Activated CD4-positive, alpha-beta T cell treated with anti-CD3 and anti-CD28 coated beads, Interleukin-2, amount 50 U/mL, for 24 hours (primary cell): Measurements from ENCODE around the gene WDR11.

Source experiments
- DNase-seq, 2 donors: peaks; one replicate each; pipeline ENCODE4 v3.0.0-alpha.2; 2020; ENCODE audit warnings: low read depth in 1 of 2, low spot score in 1 of 2

WDR11 gene, protein sequence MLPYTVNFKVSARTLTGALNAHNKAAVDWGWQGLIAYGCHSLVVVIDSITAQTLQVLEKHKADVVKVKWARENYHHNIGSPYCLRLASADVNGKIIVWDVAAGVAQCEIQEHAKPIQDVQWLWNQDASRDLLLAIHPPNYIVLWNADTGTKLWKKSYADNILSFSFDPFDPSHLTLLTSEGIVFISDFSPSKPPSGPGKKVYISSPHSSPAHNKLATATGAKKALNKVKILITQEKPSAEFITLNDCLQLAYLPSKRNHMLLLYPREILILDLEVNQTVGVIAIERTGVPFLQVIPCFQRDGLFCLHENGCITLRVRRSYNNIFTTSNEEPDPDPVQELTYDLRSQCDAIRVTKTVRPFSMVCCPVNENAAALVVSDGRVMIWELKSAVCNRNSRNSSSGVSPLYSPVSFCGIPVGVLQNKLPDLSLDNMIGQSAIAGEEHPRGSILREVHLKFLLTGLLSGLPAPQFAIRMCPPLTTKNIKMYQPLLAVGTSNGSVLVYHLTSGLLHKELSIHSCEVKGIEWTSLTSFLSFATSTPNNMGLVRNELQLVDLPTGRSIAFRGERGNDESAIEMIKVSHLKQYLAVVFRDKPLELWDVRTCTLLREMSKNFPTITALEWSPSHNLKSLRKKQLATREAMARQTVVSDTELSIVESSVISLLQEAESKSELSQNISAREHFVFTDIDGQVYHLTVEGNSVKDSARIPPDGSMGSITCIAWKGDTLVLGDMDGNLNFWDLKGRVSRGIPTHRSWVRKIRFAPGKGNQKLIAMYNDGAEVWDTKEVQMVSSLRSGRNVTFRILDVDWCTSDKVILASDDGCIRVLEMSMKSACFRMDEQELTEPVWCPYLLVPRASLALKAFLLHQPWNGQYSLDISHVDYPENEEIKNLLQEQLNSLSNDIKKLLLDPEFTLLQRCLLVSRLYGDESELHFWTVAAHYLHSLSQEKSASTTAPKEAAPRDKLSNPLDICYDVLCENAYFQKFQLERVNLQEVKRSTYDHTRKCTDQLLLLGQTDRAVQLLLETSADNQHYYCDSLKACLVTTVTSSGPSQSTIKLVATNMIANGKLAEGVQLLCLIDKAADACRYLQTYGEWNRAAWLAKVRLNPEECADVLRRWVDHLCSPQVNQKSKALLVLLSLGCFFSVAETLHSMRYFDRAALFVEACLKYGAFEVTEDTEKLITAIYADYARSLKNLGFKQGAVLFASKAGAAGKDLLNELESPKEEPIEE

DNA sequence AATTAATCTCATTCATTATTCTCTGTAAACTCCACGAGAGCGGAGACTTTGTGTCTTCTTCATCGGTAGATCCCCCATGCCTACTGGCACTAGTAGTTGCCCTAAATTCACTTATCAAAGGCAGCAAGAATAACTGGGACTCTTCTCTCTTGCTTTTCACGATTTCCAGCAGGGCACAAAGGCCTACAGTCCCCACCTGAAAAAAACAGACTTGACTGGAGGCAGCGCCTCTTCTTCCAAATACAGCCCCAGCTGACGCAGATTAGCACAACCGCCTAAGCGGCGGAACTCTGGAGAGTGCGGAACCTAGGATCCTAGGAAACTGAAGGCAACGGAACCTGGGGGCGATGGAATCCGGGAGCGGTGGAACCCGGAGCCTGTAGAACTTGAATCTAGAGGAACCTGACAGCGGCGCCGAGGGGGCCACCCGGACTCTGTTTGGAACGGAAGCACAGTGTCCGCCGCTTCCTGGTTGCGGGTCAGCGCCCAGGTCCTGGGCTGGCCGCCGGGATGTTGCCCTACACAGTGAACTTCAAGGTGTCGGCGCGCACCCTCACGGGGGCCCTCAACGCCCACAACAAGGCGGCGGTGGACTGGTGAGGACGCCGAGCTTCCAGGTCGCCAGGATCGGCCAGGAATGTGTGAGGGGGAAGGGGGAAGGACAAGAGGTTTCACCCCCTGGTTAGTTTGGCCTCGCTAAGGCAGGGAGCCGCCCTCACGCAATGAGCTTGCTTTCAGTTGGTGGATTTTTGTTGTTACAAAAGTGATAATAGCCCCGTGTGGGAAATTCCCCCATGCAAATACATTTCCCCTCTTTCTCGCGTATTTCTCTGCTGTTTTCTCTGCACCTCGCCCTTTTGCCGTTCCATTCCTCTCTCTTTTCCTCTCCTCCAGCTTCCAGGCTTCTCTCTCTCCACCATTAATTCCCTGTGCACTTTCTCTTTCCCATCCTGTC, at the start of gene WDR11:
WDR11 (plus strand) TSS at position 452 of the 955 bp plus-strand sequence; CDS start at position 511, 59 bp downstream.
- DNase-seq = peak; percentile 59 to 70

- DNase-seq = no peak
Observed at GRCh38 chr10:120802935-120803334, 48.2 kb upstream of the WDR11 start.

- no peak for DNase-seq
Observed at GRCh38 chr10:120803972-120804371, 47.2 kb upstream of the WDR11 start.

GRCh38 chr10:120805014-120805812, 45.9 kb upstream of the WDR11 start:
- DNase-seq = no peak

DNA sequence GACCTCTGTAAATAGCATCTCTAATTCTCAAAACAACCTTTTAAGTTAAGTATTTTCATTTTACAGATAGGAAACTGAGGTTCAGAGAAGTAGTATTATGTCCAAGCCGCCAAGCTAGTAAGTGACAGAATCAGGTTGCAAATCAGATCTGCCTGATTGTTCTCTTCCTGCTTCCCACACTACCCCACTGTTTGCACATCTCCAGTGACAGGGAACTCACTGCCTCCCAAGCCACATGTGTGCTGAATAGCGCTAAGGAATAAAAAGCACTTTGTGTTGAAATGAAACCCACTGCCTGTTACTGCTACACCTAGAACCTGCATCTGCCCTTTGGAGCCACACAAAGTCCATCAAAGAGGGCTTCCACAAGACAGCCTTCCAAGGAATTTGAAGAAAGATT, 45.1 kb upstream of the WDR11 start:
- no peak for DNase-seq

DNA sequence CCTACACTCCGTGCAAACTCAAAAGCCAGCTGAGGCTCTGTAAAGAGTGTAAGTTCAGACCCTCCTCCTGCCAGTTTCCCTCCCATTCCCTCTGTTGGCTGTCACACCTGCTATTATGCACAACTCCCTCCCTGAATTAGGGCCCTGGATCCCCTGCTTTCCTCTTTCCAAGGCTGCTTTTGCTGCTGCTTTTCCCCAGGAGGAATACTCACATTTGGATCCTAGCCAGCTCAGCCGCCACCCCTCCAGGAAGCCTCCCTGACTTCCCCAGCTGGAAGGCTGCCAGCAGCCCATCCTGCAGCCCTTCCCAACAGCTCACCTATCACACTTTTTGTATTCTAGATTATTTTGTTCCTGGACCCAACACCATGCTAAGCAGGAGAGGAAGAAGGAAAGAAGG, 40.9 kb upstream of the WDR11 start:
- DNase-seq = no peak

- no peak for DNase-seq
Observed at GRCh38 chr10:120813085-120813484, 38.1 kb upstream of the WDR11 start.

GRCh38 chr10:120818301-120818700, 32.9 kb upstream of the WDR11 start:
- no peak for DNase-seq

- DNase-seq = no peak
Observed at GRCh38 chr10:120819366-120819765, 31.8 kb upstream of the WDR11 start.

- DNase-seq = no peak
Observed at GRCh38 chr10:120823266-120823665, 27.9 kb upstream of the WDR11 start.

- no peak for DNase-seq
Observed at GRCh38 chr10:120824881-120825309, 26.3 kb upstream of the WDR11 start.

GRCh38 chr10:120825878-120826769, 25.0 kb upstream of the WDR11 start:
- no peak for DNase-seq

- DNase-seq = no peak
Observed at GRCh38 chr10:120827251-120827875, 23.8 kb upstream of the WDR11 start.

DNA sequence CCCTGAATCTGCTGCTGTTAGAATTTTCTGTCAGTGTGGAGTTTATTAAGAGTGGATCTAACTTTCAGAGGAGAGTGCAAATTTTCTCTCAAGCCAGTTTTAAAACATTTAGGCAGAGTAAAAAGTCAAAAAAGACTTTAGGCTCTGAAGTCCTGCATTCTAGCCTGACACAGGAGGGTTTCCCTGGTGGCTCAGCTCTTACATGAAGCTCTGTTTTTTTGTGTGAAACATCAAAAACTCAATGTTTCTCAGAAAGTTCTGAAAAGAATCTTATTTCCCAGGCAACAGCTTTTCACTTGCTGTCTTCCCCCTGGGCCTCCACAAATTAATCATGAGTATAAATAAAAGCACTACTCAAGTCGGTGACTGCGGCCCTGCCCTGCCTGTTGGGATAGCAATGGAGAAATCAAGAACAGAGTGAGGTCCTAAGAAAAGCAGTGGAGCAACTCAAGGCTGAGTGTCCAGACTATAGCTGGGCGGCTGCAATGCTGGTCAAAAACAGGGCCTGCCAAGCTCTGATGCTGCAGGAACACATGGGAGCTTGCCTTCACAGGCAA, 22.3 kb upstream of the WDR11 start:
- DNase-seq = no peak

- DNase-seq = no peak
Observed at GRCh38 chr10:120832106-120832505, 19.1 kb upstream of the WDR11 start.

GRCh38 chr10:120833222-120833928, 17.8 kb upstream of the WDR11 start:
- DNase-seq = no peak

DNA sequence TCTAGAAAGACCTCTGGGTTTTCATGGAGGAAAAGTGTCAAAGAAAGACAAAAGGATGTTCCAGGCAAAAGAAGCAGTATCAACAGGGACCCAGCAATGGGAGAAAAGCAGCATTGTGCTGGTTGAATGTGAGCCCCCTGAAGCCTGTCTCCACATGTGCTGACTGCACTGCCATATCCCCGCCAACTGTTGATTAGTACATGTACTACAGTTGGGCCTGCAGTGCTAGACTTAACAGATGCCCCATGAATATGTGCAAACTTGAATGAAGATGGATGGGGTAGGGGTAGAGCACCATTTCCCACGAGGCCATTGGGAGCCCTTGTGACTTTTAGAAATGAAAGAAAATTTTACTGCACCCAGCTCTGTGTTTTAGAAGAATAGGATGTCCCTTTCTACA, 15.6 kb upstream of the WDR11 start:
- no peak for DNase-seq
